Panc1 (cell line): ENCODE data around the gene C9.

Experiments
- CTCF ChIP-seq: fragments of 450-650 bp; IDR thresholded peaks from 2 replicates; pipeline ENCODE4 v1.5.1; 2017; ENCODE audit warnings: mild to moderate bottlenecking
- POLR2AphosphoS5 ChIP-seq: IDR thresholded peaks from 2 replicates; pipeline ENCODE4 v1.6.1; 2012; ENCODE audit warnings: mild to moderate bottlenecking, low read depth, low read length, moderate library complexity
- REST ChIP-seq, 2 experiments: IDR thresholded peaks; 2 replicates each; pipeline ENCODE4 v1.6.1; 2011 to 2012; ENCODE audit warnings: low read depth in 2 of 2, control low read depth in 1 of 2, low read length in 1 of 2, mild to moderate bottlenecking in 1 of 2, moderate library complexity in 1 of 2; ENCODE audit not compliant: insufficient read depth in 1 of 2
- SIN3A ChIP-seq: IDR thresholded peaks from 2 replicates; pipeline ENCODE4 v1.6.1; 2012; ENCODE audit warnings: low read depth, mild to moderate bottlenecking, low read length, moderate library complexity, borderline replicate concordance; ENCODE audit not compliant: insufficient read depth
- TCF7L2 ChIP-seq: IDR thresholded peaks from 2 replicates; pipeline ENCODE4 v1.6.1; 2011; ENCODE audit warnings: mild to moderate bottlenecking, low read depth, low read length, inconsistent platforms

GRCh38 chr5:39282561-39282960, 81.7 kb downstream of the C9 start:
- TF ChIP-seq CTCF (no peak), REST (IDR thresholded peaks at IDR 0.05; ENCODE audit: insufficient read depth in 1 of 2, low read depth in 2 of 2, low read length in 1 of 2) (no peak), POLR2AphosphoS5 (no peak), SIN3A (no peak), TCF7L2 (no peak)
